IMR-90 (cell line): Measurements from ENCODE around the gene CACNA1D. TPM values are rescaled to one million over a fixed set of nuclear protein-coding genes. Genes with fewer than 3 reads are reported as not detected.

Experiments used
- ATAC-seq: fragments of 200-7000 bp; cut with Tn5 transposase; 2 replicates; pipeline ENCODE4 v1.9.1; 2020; ENCODE audit warnings: low read depth, mild to moderate bottlenecking, moderate library complexity
- BruUV-seq: library from RNA; stranded (reverse); fragments of 400-500 nt; replicated peaks from 2 replicates; lab custom pipeline; 2021; lab: Mats Ljungman, UMichigan
- CTCF ChIA-PET: fragments of 300-600 bp; formaldehyde crosslinking; extraction: SDS; loops from one replicate; lab custom pipeline; 2021; ENCODE audit warnings: antibody characterized with exemption; lab: Yijun Ruan, JAX
- POLR2A ChIA-PET: fragments of 300-600 bp; sonication (Branson Sonifier 250); formaldehyde crosslinking; loops from one replicate; lab custom pipeline; 2022; ENCODE audit warnings: antibody characterized with exemption; ENCODE audit not compliant: unreplicated experiment; lab: Charles Lee
- DNase-seq: peaks from one replicate; pipeline ENCODE4 v3.0.0; 2013
- H2AFZ ChIP-seq: replicated peaks from 2 replicates; pipeline ENCODE3; 2013; ENCODE audit warnings: low read length, mild to moderate bottlenecking; ENCODE audit not compliant: poor library complexity
- H2AK5ac ChIP-seq: 2 replicates; pipeline ENCODE4 v1.6.1; 2013; ENCODE audit warnings: low read depth, low read length, inconsistent platforms
- H2AK9ac ChIP-seq: replicated peaks from 2 replicates; pipeline ENCODE3; 2013; ENCODE audit warnings: mild to moderate bottlenecking, low read depth, low read length, moderate library complexity; ENCODE audit not compliant: poor library complexity
- H2BK120ac ChIP-seq: 2 replicates; pipeline ENCODE4 v1.6.1; 2013; ENCODE audit warnings: low read depth, low read length, inconsistent platforms
- H2BK15ac ChIP-seq: 3 replicates; pipeline ENCODE4 v1.6.1; 2013; ENCODE audit warnings: low read depth, low read length, inconsistent platforms
- H2BK20ac ChIP-seq: 2 replicates; pipeline ENCODE4 v1.6.1; 2013; ENCODE audit warnings: low read depth, mild to moderate bottlenecking, inconsistent platforms, low read length, moderate library complexity
- H2BK5ac ChIP-seq: 2 replicates; pipeline ENCODE4 v1.6.1; 2013; ENCODE audit warnings: mild to moderate bottlenecking, low read depth, low read length, inconsistent platforms; ENCODE audit not compliant: poor library complexity, severe bottlenecking
- H3K14ac ChIP-seq: replicated peaks from 2 replicates; pipeline ENCODE4 v1.6.1; 2013; ENCODE audit warnings: low read depth, low read length, inconsistent platforms
- H3K18ac ChIP-seq: 2 replicates; pipeline ENCODE4 v1.6.1; 2013; ENCODE audit warnings: low read depth, low read length, control low read depth
- H3K23ac ChIP-seq: 2 replicates; pipeline ENCODE4 v1.6.1; 2013; ENCODE audit warnings: low read depth, low read length, inconsistent platforms
- H3K27ac ChIP-seq: 2 replicates; pipeline ENCODE4 v1.5.1; 2013; ENCODE audit warnings: mild to moderate bottlenecking, control low read depth, low read length; ENCODE audit not compliant: insufficient read depth
- H3K27me3 ChIP-seq: 2 replicates; pipeline ENCODE4 v1.6.1; 2013; ENCODE audit warnings: low read length; ENCODE audit not compliant: control insufficient read depth, insufficient read depth
- H3K36me3 ChIP-seq: 2 replicates; pipeline ENCODE4 v1.6.1; 2013; ENCODE audit warnings: low read length, mixed read lengths; ENCODE audit not compliant: control insufficient read depth, insufficient read depth
- H3K4ac ChIP-seq: 2 replicates; pipeline ENCODE4 v1.6.1; 2013; ENCODE audit warnings: low read depth, low read length, inconsistent platforms
- H3K4me1 ChIP-seq: 2 replicates; pipeline ENCODE4 v1.6.1; 2013; ENCODE audit warnings: low read length, mixed read lengths; ENCODE audit not compliant: control insufficient read depth, insufficient read depth
- H3K4me2 ChIP-seq: 2 replicates; pipeline ENCODE4 v1.6.1; 2013; ENCODE audit warnings: low read depth, mild to moderate bottlenecking, control low read depth, low read length, moderate library complexity
- H3K4me3 ChIP-seq: 2 replicates; pipeline ENCODE4 v1.5.1; 2013; ENCODE audit warnings: low read depth, mild to moderate bottlenecking, control low read depth, low read length, moderate library complexity; ENCODE audit not compliant: insufficient read depth
- H3K56ac ChIP-seq: 2 replicates; pipeline ENCODE4 v1.6.1; 2013; ENCODE audit warnings: low read length, inconsistent platforms; ENCODE audit not compliant: insufficient read depth; ENCODE audit errors: extremely low read depth
- H3K79me1 ChIP-seq, 2 experiments: 2 replicates each; pipeline ENCODE4 v1.6.1; 2013; ENCODE audit warnings: low read length in 2 of 2, inconsistent platforms in 1 of 2, low read depth in 1 of 2
- H3K9ac ChIP-seq: 2 replicates; pipeline ENCODE4 v1.6.1; 2013; ENCODE audit warnings: low read depth, low read length, control low read depth
- H3K9me1 ChIP-seq: 2 replicates; pipeline ENCODE4 v1.6.1; 2013; ENCODE audit warnings: low read length, inconsistent platforms; ENCODE audit not compliant: insufficient read depth
- H3K9me3 ChIP-seq: 2 replicates; pipeline ENCODE4 v1.6.1; 2013; ENCODE audit warnings: low read length; ENCODE audit not compliant: control insufficient read depth, insufficient read depth
- H4K20me1 ChIP-seq: 2 replicates; pipeline ENCODE4 v1.6.1; 2013; ENCODE audit warnings: low read length, inconsistent platforms; ENCODE audit not compliant: insufficient read depth
- H4K5ac ChIP-seq: 2 replicates; pipeline ENCODE4 v1.6.1; 2013; ENCODE audit warnings: mild to moderate bottlenecking, low read depth, low read length, control low read depth
- H4K8ac ChIP-seq, 2 experiments: 2 replicates each; pipeline ENCODE4 v1.6.1; 2013; ENCODE audit warnings: low read depth in 2 of 2, low read length in 2 of 2, control low read depth in 1 of 2, inconsistent platforms in 1 of 2
- H4K91ac ChIP-seq: 2 replicates; pipeline ENCODE4 v1.6.1; 2013; ENCODE audit warnings: low read depth, low read length, inconsistent platforms; ENCODE audit not compliant: insufficient read depth
- BHLHE40 ChIP-seq: fragments of 150-350 bp; IDR thresholded peaks from 2 replicates; pipeline ENCODE4 v1.6.1; 2016; ENCODE audit warnings: mild to moderate bottlenecking, low read depth, low read length
- CHD1 ChIP-seq: IDR thresholded peaks from 2 replicates; pipeline ENCODE4 v1.6.1; 2012; ENCODE audit warnings: low read depth, low read length, improper control_type of control experiment
- FOS ChIP-seq: fragments of 150-350 bp; IDR thresholded peaks from 2 replicates; pipeline ENCODE4 v1.6.1; 2016; ENCODE audit warnings: low read depth, low read length
- MAFK ChIP-seq: IDR thresholded peaks from 2 replicates; pipeline ENCODE4 v1.6.1; 2012; ENCODE audit warnings: low read depth, low read length, improper control_type of control experiment
- MXI1 ChIP-seq: IDR thresholded peaks from 2 replicates; pipeline ENCODE4 v1.6.1; 2012; ENCODE audit warnings: low read depth, mild to moderate bottlenecking, low read length, moderate library complexity, borderline replicate concordance
- NFE2L2 ChIP-seq: fragments of 150-350 bp; IDR thresholded peaks from 2 replicates; pipeline ENCODE4 v1.6.1; 2016; ENCODE audit warnings: low read depth, mild to moderate bottlenecking, low read length
- RCOR1 ChIP-seq: IDR thresholded peaks from 2 replicates; pipeline ENCODE4 v1.6.1; 2012; ENCODE audit warnings: mild to moderate bottlenecking, low read length, improper control_type of control experiment; ENCODE audit not compliant: insufficient replicate concordance
- WGBS, 2 experiments: methylation state at CpG; one replicate each; pipeline versions ENCODE4 v1.1.5 to v1.1.7; 2013; ENCODE audit warnings: missing lambda C conversion rate in 2 of 2; ENCODE audit not compliant: insufficient read length in 1 of 2; ENCODE audit errors: extremely low coverage in 2 of 2; 5-methylcytosine and 5-hydroxymethylcytosine counted together
- dilution Hi-C: fragments of 300-500 bp; cut with HindIII; formaldehyde crosslinking; loops from one replicate; pipeline ENCODE4 v1.14.3; 2018; ENCODE audit warnings: low sequenced_read_pairs; ENCODE audit not compliant: unreplicated experiment
- in situ Hi-C: fragments of 300-500 bp; cut with MboI; formaldehyde crosslinking; loops from 3 replicates; pipeline ENCODE4 v1.14.3; 2019; ENCODE audit warnings: low sequenced_read_pairs, inconsistent platforms, mixed read lengths
- intact Hi-C: fragments of 100-400 bp; cut with micrococcal nuclease; formaldehyde crosslinking; loops from 2 replicates; pipeline ENCODE4 v1.10.0; 2022
- polyA plus RNA-seq, 3 experiments: library from polyadenylated mRNA; depleted of rRNA; stranded (reverse); fragments of >200 nt; gene quantifications; 2 replicates each; pipeline ENCODE4 v1.2.3, GENCODE V29; 2012; ENCODE audit warnings: low replicate concordance in 1 of 3
- total RNA-seq: library from RNA; depleted of rRNA; stranded (reverse); fragments of >200 nt; gene quantifications from 2 replicates; pipeline ENCODE4 v1.2.3, GENCODE V29; 2012
- TF ChIP-seq, protein P1 (sequence below): fragments of 150-350 bp; IDR thresholded peaks from 2 replicates; pipeline ENCODE4 v1.6.1; 2016; ENCODE audit warnings: low read depth, mild to moderate bottlenecking, low read length, moderate library complexity, borderline replicate concordance
- TF ChIP-seq, protein P2 (sequence below): fragments of 150-350 bp; IDR thresholded peaks from 2 replicates; pipeline ENCODE4 v1.6.1; 2017; ENCODE audit warnings: mild to moderate bottlenecking, antibody characterized with exemption, low read length, low read depth
- TF ChIP-seq, protein P3 (sequence below): conservative IDR thresholded peaks from 2 replicates; pipeline ENCODE4 v1.5.1; 2012; ENCODE audit warnings: mild to moderate bottlenecking, low read depth, low read length, improper control_type of control experiment

CACNA1D gene
- total and polyA plus RNA-seq, 2 of the 4 experiments (the other 2 are of a cell fraction): 0.07 TPM; not detected in 1

DNA sequence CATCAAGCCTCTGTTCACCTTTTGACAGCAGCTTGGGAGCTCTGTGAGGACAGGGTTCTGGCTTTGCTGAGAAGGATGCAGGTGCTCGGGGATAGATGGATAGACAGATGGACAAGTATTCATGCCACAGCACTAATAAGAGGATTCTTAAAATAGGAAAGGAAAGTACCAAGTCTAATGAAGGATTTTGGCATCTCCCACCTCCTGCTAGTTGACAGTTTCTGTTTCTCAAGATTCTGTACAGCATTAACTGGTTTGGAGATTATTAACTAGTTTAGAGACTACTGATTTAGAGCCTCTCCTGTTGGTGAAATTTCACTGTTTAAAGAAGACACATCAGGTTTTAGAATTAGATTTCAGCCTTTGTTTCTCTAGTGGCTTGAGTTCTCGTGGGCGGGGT, 152.3 kb downstream of the CACNA1D start:
- Histone ChIP-seq H2BK20ac (no peak overlapping the region), H4K5ac (no peak overlapping the region), H3K9ac (no peak overlapping the region), H3K79me1 (no peaks in the 10 kb centered on the region), H3K14ac (no peak overlapping the region), H3K4me2 (no peak overlapping the region), H3K27ac (no peak overlapping the region), H3K9me3 (no peaks in the 10 kb centered on the region), H4K8ac (no peak overlapping the region), H3K23ac (no peak overlapping the region), H2BK15ac (no peak overlapping the region), H2AK9ac (no peak overlapping the region), H2AFZ (no peak overlapping the region), H3K4ac (no peak overlapping the region), H2BK5ac (no peak overlapping the region), H3K18ac (no peak overlapping the region), H3K36me3 (no peaks in the 10 kb centered on the region), H2AK5ac (no peak overlapping the region), H2BK120ac (no peak overlapping the region), H3K4me3 (no peak overlapping the region), H4K91ac (no peak overlapping the region), H3K56ac (no peak overlapping the region), H3K4me1 (no peaks in the 10 kb centered on the region), H4K20me1 (no peaks in the 10 kb centered on the region), H3K9me1 (no peaks in the 10 kb centered on the region; the same call in 1 of the 2 replicates), H3K27me3 (no peaks in the 10 kb centered on the region)
- DNase-seq: no peak
- WGBS, 2 experiments: no CpG with 5 or more reads among the region's 3 CpGs
- POLR2A ChIA-PET: no interaction called here
- TF ChIP-seq, protein P1, sequence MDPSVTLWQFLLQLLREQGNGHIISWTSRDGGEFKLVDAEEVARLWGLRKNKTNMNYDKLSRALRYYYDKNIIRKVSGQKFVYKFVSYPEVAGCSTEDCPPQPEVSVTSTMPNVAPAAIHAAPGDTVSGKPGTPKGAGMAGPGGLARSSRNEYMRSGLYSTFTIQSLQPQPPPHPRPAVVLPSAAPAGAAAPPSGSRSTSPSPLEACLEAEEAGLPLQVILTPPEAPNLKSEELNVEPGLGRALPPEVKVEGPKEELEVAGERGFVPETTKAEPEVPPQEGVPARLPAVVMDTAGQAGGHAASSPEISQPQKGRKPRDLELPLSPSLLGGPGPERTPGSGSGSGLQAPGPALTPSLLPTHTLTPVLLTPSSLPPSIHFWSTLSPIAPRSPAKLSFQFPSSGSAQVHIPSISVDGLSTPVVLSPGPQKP: no peak
- TF ChIP-seq MAFK: no peak
- TF ChIP-seq MXI1: no peak
- TF ChIP-seq, protein P2, sequence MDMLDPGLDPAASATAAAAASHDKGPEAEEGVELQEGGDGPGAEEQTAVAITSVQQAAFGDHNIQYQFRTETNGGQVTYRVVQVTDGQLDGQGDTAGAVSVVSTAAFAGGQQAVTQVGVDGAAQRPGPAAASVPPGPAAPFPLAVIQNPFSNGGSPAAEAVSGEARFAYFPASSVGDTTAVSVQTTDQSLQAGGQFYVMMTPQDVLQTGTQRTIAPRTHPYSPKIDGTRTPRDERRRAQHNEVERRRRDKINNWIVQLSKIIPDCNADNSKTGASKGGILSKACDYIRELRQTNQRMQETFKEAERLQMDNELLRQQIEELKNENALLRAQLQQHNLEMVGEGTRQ: no peak
- no peak for TF ChIP-seq FOS
- no peak for TF ChIP-seq RCOR1
- TF ChIP-seq BHLHE40: no peak
- TF ChIP-seq NFE2L2: no peak
- TF ChIP-seq, protein P3, sequence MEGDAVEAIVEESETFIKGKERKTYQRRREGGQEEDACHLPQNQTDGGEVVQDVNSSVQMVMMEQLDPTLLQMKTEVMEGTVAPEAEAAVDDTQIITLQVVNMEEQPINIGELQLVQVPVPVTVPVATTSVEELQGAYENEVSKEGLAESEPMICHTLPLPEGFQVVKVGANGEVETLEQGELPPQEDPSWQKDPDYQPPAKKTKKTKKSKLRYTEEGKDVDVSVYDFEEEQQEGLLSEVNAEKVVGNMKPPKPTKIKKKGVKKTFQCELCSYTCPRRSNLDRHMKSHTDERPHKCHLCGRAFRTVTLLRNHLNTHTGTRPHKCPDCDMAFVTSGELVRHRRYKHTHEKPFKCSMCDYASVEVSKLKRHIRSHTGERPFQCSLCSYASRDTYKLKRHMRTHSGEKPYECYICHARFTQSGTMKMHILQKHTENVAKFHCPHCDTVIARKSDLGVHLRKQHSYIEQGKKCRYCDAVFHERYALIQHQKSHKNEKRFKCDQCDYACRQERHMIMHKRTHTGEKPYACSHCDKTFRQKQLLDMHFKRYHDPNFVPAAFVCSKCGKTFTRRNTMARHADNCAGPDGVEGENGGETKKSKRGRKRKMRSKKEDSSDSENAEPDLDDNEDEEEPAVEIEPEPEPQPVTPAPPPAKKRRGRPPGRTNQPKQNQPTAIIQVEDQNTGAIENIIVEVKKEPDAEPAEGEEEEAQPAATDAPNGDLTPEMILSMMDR: no peak
- TF ChIP-seq CHD1: no peak
- in situ Hi-C loops (no loop called here), dilution Hi-C loops (no loop called here), intact Hi-C loops (no loop called here)
- CTCF ChIA-PET: no interaction called here
- BruUV-seq: no TSS peak
- ATAC-seq: no peak
